ENCODE results near the gene GRM7. TPM values are rescaled to one million over a fixed set of nuclear protein-coding genes. Genes with fewer than 3 reads are reported as not detected.

Gene GRM7
- total RNA-seq, 2 experiments from 2014 or later = not detected

- H3K9me3 Mint-ChIP-seq = peaks cover 4% of the 10 kb centered on the region
- Histone ChIP-seq H3K27ac (ENCODE audit: low read depth in 1 of 2, low read length in 2 of 2) (no peak overlapping the region), H3K9me3 (ENCODE audit: control insufficient read depth in 1 of 2, insufficient read depth in 1 of 2, low read length in 2 of 2) (no peaks in the 10 kb centered on the region), H3K4me3 (ENCODE audit: low read length) (no peak overlapping the region), H3K36me3 (ENCODE audit: insufficient read depth, low read length) (no peaks in the 10 kb centered on the region), H3K4me1 (ENCODE audit: insufficient read depth, low read length) (no peaks in the 10 kb centered on the region), H3K27me3 (ENCODE audit: control insufficient read depth in 1 of 2, insufficient read depth in 2 of 2, low read length in 2 of 2) (no peaks in the 10 kb centered on the region)
- H3K27ac Mint-ChIP-seq = no peak overlapping the region
- intact Hi-C loops (cut with DNase I, micrococcal nuclease) = no loop called here
- no peaks in the 10 kb centered on the region for H3K27me3 Mint-ChIP-seq
- CTCF ChIA-PET = no interaction called here
- TF ChIP-seq CTCF (IDR thresholded peaks at IDR 0.05) = no peak
- POLR2A ChIA-PET = no interaction called here
- no peak for ATAC-seq (ENCODE audit: poor library complexity)
- H3K4me1 Mint-ChIP-seq (ENCODE audit: low read depth) = no peaks in the 10 kb centered on the region
- H3K36me3 Mint-ChIP-seq (ENCODE audit: low read depth) = no peaks in the 10 kb centered on the region
- no peak overlapping the region for H3K4me3 Mint-ChIP-seq
- no peak for DNase-seq
These were observed 128.8 kb downstream of the GRM7 start for GRCh38 chr3:6989608-6990291.

GRCh38 chr3:6994081-6994668 is 133.3 kb downstream of the GRM7 start:
- H3K4me1 ChIP-seq (ENCODE audit: insufficient read depth, low read length) = no peaks in the 10 kb centered on the region
- ATAC-seq (ENCODE audit: poor library complexity) (no peak), DNase-seq (no peak)
- H3K27me3 Mint-ChIP-seq = no peaks in the 10 kb centered on the region
- H3K36me3 ChIP-seq (ENCODE audit: insufficient read depth, low read length) = no peaks in the 10 kb centered on the region
- ChIA-PET CTCF (no interaction called here), POLR2A (no interaction called here)
- H3K9me3 ChIP-seq (ENCODE audit: control insufficient read depth in 1 of 2, insufficient read depth in 1 of 2, low read length in 2 of 2) = peaks cover 0 to 8% of the 10 kb centered on the region in 2 experiments
- no peaks in the 10 kb centered on the region for H3K27me3 ChIP-seq (ENCODE audit: control insufficient read depth in 1 of 2, insufficient read depth in 2 of 2, low read length in 2 of 2)
- no peak overlapping the region for H3K27ac ChIP-seq (ENCODE audit: low read depth in 1 of 2, low read length in 2 of 2)
- TF ChIP-seq CTCF (IDR thresholded peaks at IDR 0.05) = no peak
- H3K4me3 ChIP-seq (ENCODE audit: low read length) = no peak overlapping the region
- no peaks in the 10 kb centered on the region for H3K4me1 Mint-ChIP-seq (ENCODE audit: low read depth)
- intact Hi-C loops (cut with DNase I, micrococcal nuclease) = no loop called here
- no peaks in the 10 kb centered on the region for H3K36me3 Mint-ChIP-seq (ENCODE audit: low read depth)
- H3K9me3 Mint-ChIP-seq = peaks cover 8% of the 10 kb centered on the region
- H3K4me3 Mint-ChIP-seq = no peak overlapping the region
- H3K27ac Mint-ChIP-seq = no peak overlapping the region

- intact Hi-C loops (cut with DNase I, micrococcal nuclease) = no loop called here
- Mint-ChIP-seq H3K4me3 (no peak overlapping the region), H3K9me3 (peaks cover 15% of the 10 kb centered on the region), H3K27me3 (no peaks in the 10 kb centered on the region), H3K27ac (no peak overlapping the region), H3K4me1 (ENCODE audit: low read depth) (no peaks in the 10 kb centered on the region), H3K36me3 (ENCODE audit: low read depth) (no peaks in the 10 kb centered on the region)
- H3K4me3 ChIP-seq (ENCODE audit: low read length) = no peak overlapping the region
- DNase-seq (no peak), ATAC-seq (ENCODE audit: poor library complexity) (no peak)
- H3K27ac ChIP-seq (ENCODE audit: low read depth in 1 of 2, low read length in 2 of 2) = no peak overlapping the region
- H3K36me3 ChIP-seq (ENCODE audit: insufficient read depth, low read length) = no peaks in the 10 kb centered on the region
- TF ChIP-seq CTCF (IDR thresholded peaks at IDR 0.05) = no peak
- H3K9me3 ChIP-seq (ENCODE audit: control insufficient read depth in 1 of 2, insufficient read depth in 1 of 2, low read length in 2 of 2) = peaks cover 6 to 8% of the 10 kb centered on the region in 2 experiments
- ChIA-PET POLR2A (no interaction called here), CTCF (no interaction called here)
- H3K27me3 ChIP-seq (ENCODE audit: control insufficient read depth in 1 of 2, insufficient read depth in 2 of 2, low read length in 2 of 2) = no peaks in the 10 kb centered on the region
- H3K4me1 ChIP-seq (ENCODE audit: insufficient read depth, low read length) = no peaks in the 10 kb centered on the region
These were observed 139.6 kb downstream of the GRM7 start for GRCh38 chr3:7000501-7000900.
